Breast epithelium (tissue), 4 donors: Measurements from ENCODE around the gene DCAKD. TPM values are rescaled to one million over a fixed set of nuclear protein-coding genes. Genes with fewer than 3 reads are reported as not detected.

Experiments used
- DNase-seq, 2 donors: peaks; one replicate each; pipeline ENCODE4 v3.0.0-alpha.2; 2019; ENCODE audit warnings: low spot score in 2 of 2
- H3K27ac ChIP-seq, 2 donors: fragments of 200-600 bp; sonication (generic) in 1 of 2; one replicate each; pipeline ENCODE4 v1.5.1; 2016 to 2019; ENCODE audit warnings: mild to moderate bottlenecking in 1 of 2
- H3K27me3 ChIP-seq, 2 donors: fragments of 200-600 bp; sonication (generic) in 1 of 2; one replicate each; pipeline versions ENCODE4 v1.5.1 to v1.6.0; 2017 to 2019; ENCODE audit warnings: control low read depth in 1 of 2, mild to moderate bottlenecking in 1 of 2
- H3K36me3 ChIP-seq: fragments of 200-600 bp; one replicate; pipeline ENCODE4 v1.5.1; 2019
- H3K4me1 ChIP-seq, 2 donors: fragments of 200-600 bp; sonication (generic); one replicate each; pipeline ENCODE4 v1.5.1; 2016 to 2019; ENCODE audit warnings: control low read depth in 1 of 2
- H3K4me3 ChIP-seq, 3 donors: fragments of 200-600 bp; sonication (generic); 1 replicate in 2 of 3; 2 replicates in 1 of 3; pipeline ENCODE4 v1.5.1; 2016 to 2019; ENCODE audit warnings: mild to moderate bottlenecking in 3 of 3, moderate library complexity in 2 of 3
- H3K9me3 ChIP-seq, 2 donors: fragments of 200-600 bp; sonication (generic) in 1 of 2; one replicate each; pipeline ENCODE4 v1.5.1; 2016 to 2019; ENCODE audit warnings: control low read depth in 1 of 2
- CTCF ChIP-seq, 3 donors: fragments of 450-650 bp; IDR thresholded peaks; one replicate each; pipeline ENCODE4 v1.5.1; 2016 to 2017; ENCODE audit warnings: antibody characterized with exemption in 3 of 3, mild to moderate bottlenecking in 3 of 3, moderate library complexity in 3 of 3
- POLR2A ChIP-seq: fragments of 450-650 bp; IDR thresholded peaks from one replicate; pipeline ENCODE4 v1.6.1; 2016; ENCODE audit warnings: antibody characterized with exemption, mild to moderate bottlenecking, moderate library complexity
- POLR2AphosphoS5 ChIP-seq, 3 donors: sonication (generic); formaldehyde crosslinking; IDR thresholded peaks; one replicate each; pipeline ENCODE4 v1.6.1; 2017; ENCODE audit warnings: antibody characterized with exemption in 3 of 3
- intact Hi-C: fragments of 100-400 bp; cut with DNase I; formaldehyde crosslinking; loops from one replicate; pipeline ENCODE4 v1.15.1; 2023; ENCODE audit warnings: low total_unique reads
- total RNA-seq, 3 donors: library from RNA; depleted of rRNA; stranded (reverse); fragments of >200 nt; gene quantifications; one replicate each; pipeline ENCODE4 v1.1.0, GENCODE V29; 2016

Gene DCAKD
- total RNA-seq, 3 donors from 2014 or later, result 44.0 to 76.8 (median 48.2) TPM

DNA sequence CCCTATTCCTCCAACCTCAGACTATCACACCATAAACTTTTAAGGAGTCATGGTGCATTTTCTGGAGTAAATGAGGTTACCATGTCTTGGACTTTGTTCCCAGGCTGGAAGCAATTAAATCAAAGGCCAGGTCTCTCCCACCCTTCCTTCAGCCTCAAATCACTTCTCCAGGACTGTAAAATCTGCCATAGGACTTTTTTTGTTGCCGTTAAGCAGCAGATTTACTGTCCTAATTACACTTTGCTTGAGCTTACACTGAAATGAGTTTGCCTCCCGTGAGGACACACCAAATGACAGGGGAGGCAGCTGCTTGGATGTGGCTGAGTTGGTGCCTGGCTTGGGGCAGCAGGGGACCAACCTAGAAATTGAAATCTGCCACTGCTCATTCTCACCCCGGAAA lies 14.7 kb downstream of the DCAKD start:
- no peaks in the 10 kb centered on the region for H3K9me3 ChIP-seq
- DNase-seq, result no peak
- intact Hi-C loops, result no loop called here
- H3K36me3 ChIP-seq, result no peaks in the 10 kb centered on the region
- no peak overlapping the region for H3K4me3 ChIP-seq
- H3K4me1 ChIP-seq, result peaks cover 7 to 34% of the 10 kb centered on the region in 2 donors
- TF ChIP-seq POLR2AphosphoS5 (IDR thresholded peaks at IDR 0.05) (no peak), POLR2A (no peak), CTCF (IDR thresholded peaks at IDR 0.05) (no peak)
- H3K27ac ChIP-seq, result peak overlapping the region; percentile 53 to 97
- H3K27me3 ChIP-seq, result no peaks in the 10 kb centered on the region

DNA sequence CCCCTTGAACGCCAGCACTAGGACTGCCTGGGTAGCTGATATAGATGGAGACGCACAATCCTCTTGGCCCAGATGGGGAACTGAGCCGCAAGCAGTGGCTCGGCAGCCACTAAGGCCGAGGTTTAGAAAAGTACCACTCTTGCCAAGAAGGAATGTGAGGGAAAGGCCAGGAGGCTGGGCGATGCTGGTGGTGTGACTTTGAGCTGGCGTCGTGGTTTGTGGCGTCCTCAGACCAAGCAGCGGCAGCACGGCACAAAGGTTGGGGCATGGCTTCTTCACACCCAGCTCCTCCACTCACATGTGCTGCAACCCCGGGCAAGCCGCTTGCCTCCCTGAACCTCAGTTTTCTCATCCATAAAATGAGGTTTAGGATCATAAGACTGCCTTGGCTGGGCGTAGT lies 15.6 kb downstream of the DCAKD start:
- no peaks in the 10 kb centered on the region for H3K36me3 ChIP-seq
- no peaks in the 10 kb centered on the region for H3K9me3 ChIP-seq
- peak overlapping the region; percentile 14 to 97 for H3K27ac ChIP-seq
- H3K4me1 ChIP-seq, result peaks cover 7 to 26% of the 10 kb centered on the region in 2 donors
- no peak overlapping the region for H3K4me3 ChIP-seq
- DNase-seq, result no peak
- no peak for TF ChIP-seq POLR2A
- TF ChIP-seq POLR2AphosphoS5 (IDR thresholded peaks at IDR 0.05), result no peak
- TF ChIP-seq CTCF (IDR thresholded peaks at IDR 0.05), result no peak
- H3K27me3 ChIP-seq, result no peaks in the 10 kb centered on the region
- intact Hi-C loops, result no loop called here

- intact Hi-C loops, result no loop called here
- TF ChIP-seq POLR2A (no peak), CTCF (IDR thresholded peaks at IDR 0.05) (no peak), POLR2AphosphoS5 (IDR thresholded peaks at IDR 0.05) (no peak)
- Histone ChIP-seq H3K36me3 (no peaks in the 10 kb centered on the region), H3K4me3 (no peak overlapping the region), H3K27ac (peak overlapping the region; percentile 10 to 42), H3K27me3 (no peaks in the 10 kb centered on the region), H3K4me1 (peaks cover 7 to 16% of the 10 kb centered on the region in 2 donors), H3K9me3 (no peaks in the 10 kb centered on the region)
- no peak for DNase-seq
Measured at GRCh38 chr17:45034599-45034998, 16.8 kb downstream of the DCAKD start.

DNA sequence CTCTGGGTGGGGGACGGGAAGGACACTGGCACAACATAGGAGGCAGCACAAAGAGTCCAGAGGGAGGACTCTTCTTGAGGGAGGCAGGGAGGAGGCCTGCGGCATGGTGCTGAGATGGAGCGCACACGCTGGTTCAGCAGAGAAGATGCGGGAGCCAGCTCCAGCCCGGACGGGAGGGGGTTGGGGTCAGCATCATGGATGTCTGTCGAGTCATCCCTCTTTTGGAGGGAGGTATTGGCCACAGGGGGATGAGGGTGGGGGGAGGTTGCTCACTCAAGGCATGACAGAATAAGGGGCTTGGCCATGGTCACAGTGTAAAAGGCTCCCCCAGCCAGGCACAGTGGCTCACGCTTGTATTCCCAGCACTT lies 19.3 kb downstream of the DCAKD start:
- no peaks in the 10 kb centered on the region for H3K36me3 ChIP-seq
- TF ChIP-seq CTCF (IDR thresholded peaks at IDR 0.05) (no peak), POLR2AphosphoS5 (IDR thresholded peaks at IDR 0.05) (no peak), POLR2A (no peak)
- no peak overlapping the region for H3K4me3 ChIP-seq
- intact Hi-C loops, result no loop called here
- no peaks in the 10 kb centered on the region for H3K27me3 ChIP-seq
- no peaks in the 10 kb centered on the region for H3K9me3 ChIP-seq
- no peak overlapping the region for H3K27ac ChIP-seq
- H3K4me1 ChIP-seq, result no peaks in the 10 kb centered on the region
- no peak for DNase-seq

DNA sequence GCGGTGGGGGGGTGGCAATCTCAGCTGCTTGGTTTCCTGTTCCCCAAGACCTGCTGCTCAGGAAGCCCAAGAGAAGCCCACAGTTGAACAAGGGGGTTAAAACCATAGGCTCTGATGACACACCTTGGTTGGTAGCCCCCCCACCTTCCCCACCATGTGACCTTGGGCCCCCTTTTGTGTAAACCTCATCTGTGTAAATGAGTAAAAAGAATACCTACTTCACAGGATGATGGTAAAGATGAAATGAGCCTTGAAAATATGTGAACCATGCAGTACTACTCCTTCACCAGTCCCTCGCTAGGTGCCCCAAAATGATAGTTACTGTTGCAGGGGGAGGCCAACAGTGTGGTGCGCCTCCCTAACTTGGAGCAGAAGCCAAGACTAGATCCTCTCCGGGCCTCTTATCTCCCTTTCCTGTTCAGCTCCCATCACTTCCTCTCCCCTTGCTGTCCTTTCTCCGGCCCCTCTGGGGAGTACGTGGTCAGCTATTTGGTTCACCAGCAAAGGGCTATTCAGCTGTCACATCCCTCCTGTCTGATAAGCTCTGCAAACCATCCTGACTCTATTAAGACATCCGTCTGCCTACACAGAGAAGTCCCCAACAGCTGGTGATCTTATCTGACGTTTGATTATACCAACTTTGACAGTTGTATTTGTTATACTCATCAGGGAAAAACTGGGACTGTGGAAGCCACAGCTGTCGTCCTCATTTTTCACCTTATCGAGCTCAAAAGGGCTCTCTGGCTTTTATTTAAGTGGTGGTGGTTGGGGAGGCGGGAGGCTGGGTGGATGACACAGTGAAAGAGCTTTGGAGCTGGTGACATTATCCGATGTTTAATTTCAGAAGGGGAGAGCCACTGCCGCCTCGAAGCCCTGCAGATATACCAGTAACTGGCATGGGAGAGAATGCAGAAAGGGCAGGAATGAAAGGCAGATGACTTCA lies 19.9 kb downstream of the DCAKD start:
- TF ChIP-seq CTCF (IDR thresholded peaks at IDR 0.05) (no peak), POLR2AphosphoS5 (IDR thresholded peaks at IDR 0.05) (no peak), POLR2A (no peak)
- intact Hi-C loops, result no loop called here
- DNase-seq, result no peak
- Histone ChIP-seq H3K4me3 (no peak overlapping the region), H3K27ac (no peak overlapping the region), H3K36me3 (no peaks in the 10 kb centered on the region), H3K27me3 (no peaks in the 10 kb centered on the region), H3K9me3 (no peaks in the 10 kb centered on the region), H3K4me1 (no peaks in the 10 kb centered on the region)
